OCI-LY7 (cell line): Measurements from ENCODE around the gene FGF18. TPM values are rescaled to one million over a fixed set of nuclear protein-coding genes. Genes with fewer than 3 reads are reported as not detected.

ENCODE experiments used
- Bru-seq: library from RNA; stranded (reverse); fragments of 400-500 nt; gene quantifications from one replicate; lab custom pipeline; 2021; lab: Mats Ljungman, UMichigan
- BruChase-seq, 2 experiments: library from RNA; stranded (reverse); fragments of 400-500 nt; gene quantifications; one replicate each; lab custom pipeline; 2021; lab: Mats Ljungman, UMichigan
- BruUV-seq: library from RNA; stranded (reverse); fragments of 400-500 nt; replicated peaks from 2 replicates; lab custom pipeline; 2021; lab: Mats Ljungman, UMichigan
- CTCF ChIA-PET: fragments of 300-600 bp; sonication (Branson Sonifier 250); formaldehyde crosslinking; loops from one replicate; lab custom pipeline; 2022; ENCODE audit warnings: antibody characterized with exemption; ENCODE audit not compliant: unreplicated experiment; lab: Charles Lee
- POLR2A ChIA-PET: fragments of 300-600 bp; sonication (Branson Sonifier 250); formaldehyde crosslinking; loops from one replicate; lab custom pipeline; 2022; ENCODE audit warnings: antibody characterized with exemption; lab: Charles Lee
- DNase-seq: peaks from one replicate; pipeline ENCODE4 v3.0.0-alpha.2; 2015; ENCODE audit warnings: low spot score
- H2AFZ ChIP-seq: fragments of 200-600 bp; sonication (generic), shearing (Covaris generic); 2 replicates; pipeline ENCODE4 v1.6.1; 2014; ENCODE audit warnings: mild to moderate bottlenecking, antibody characterized with exemption, low read length, moderate library complexity
- H3K27ac ChIP-seq: fragments of 200-600 bp; sonication (generic); 2 replicates; pipeline ENCODE4 v1.5.1; 2014; ENCODE audit warnings: mixed run types, low read depth, mild to moderate bottlenecking, moderate library complexity, low read length, inconsistent platforms; ENCODE audit not compliant: poor library complexity, severe bottlenecking
- H3K36me3 ChIP-seq: fragments of 200-600 bp; sonication (generic); 2 replicates; pipeline ENCODE4 v1.6.1; 2014; ENCODE audit warnings: mild to moderate bottlenecking, antibody characterized with exemption, low read length, moderate library complexity, mixed read lengths; ENCODE audit not compliant: insufficient read depth
- H3K4me1 ChIP-seq: fragments of 200-600 bp; sonication (generic); 2 replicates; pipeline ENCODE4 v1.5.1; 2014; ENCODE audit warnings: mild to moderate bottlenecking, low read length; ENCODE audit not compliant: insufficient read depth, poor library complexity, severe bottlenecking
- H3K4me2 ChIP-seq: fragments of 200-600 bp; sonication (generic); 2 replicates; pipeline ENCODE4 v1.6.1; 2014; ENCODE audit warnings: mild to moderate bottlenecking, low read length
- H3K4me3 ChIP-seq: fragments of 200-600 bp; sonication (generic); 2 replicates; pipeline ENCODE4 v1.5.1; 2014; ENCODE audit warnings: mild to moderate bottlenecking, low read depth, low read length; ENCODE audit not compliant: poor library complexity, severe bottlenecking
- H3K79me2 ChIP-seq: fragments of 200-600 bp; sonication (generic); 2 replicates; pipeline ENCODE4 v1.6.1; 2016; ENCODE audit warnings: low read depth, mild to moderate bottlenecking, low read length, moderate library complexity, mixed read lengths; ENCODE audit not compliant: insufficient read depth
- H3K9me2 ChIP-seq: fragments of 200-600 bp; sonication (generic); 2 replicates; pipeline ENCODE4 v1.6.1; 2016; ENCODE audit warnings: mild to moderate bottlenecking, low read length, mixed read lengths; ENCODE audit not compliant: insufficient read depth
- H3K9me3 ChIP-seq: fragments of 200-600 bp; sonication (generic); 2 replicates; pipeline ENCODE4 v1.6.1; 2014; ENCODE audit warnings: mild to moderate bottlenecking, mixed run types, low read length, mixed read lengths
- H4K20me1 ChIP-seq: fragments of 200-600 bp; sonication (generic); 2 replicates; pipeline ENCODE4 v1.6.1; 2014; ENCODE audit warnings: mild to moderate bottlenecking, antibody characterized with exemption, low read length, moderate library complexity, mixed read lengths; ENCODE audit not compliant: insufficient read depth
- CTCF ChIP-seq: fragments of 200-600 bp; sonication (generic); conservative IDR thresholded peaks from 2 replicates; pipeline ENCODE4 v1.5.1; 2014; ENCODE audit warnings: mild to moderate bottlenecking, antibody characterized with exemption, low read length, moderate library complexity, mixed read lengths
- EZH2phosphoT487 ChIP-seq: fragments of 200-600 bp; sonication (generic); IDR thresholded peaks from 2 replicates; pipeline ENCODE4 v1.6.1; 2018; ENCODE audit warnings: low read depth, borderline replicate concordance, mild to moderate bottlenecking, mixed run types, antibody characterized with exemption, low read length, moderate library complexity, mixed read lengths
- intact Hi-C: fragments of 100-400 bp; cut with micrococcal nuclease; formaldehyde crosslinking; loops from one replicate; pipeline ENCODE4 v1.10.0; 2022; ENCODE audit not compliant: unreplicated experiment
- long read RNA-seq: library from polyadenylated mRNA; stranded (forward); transcript quantifications from one replicate; pipeline ENCODE4 v2.0.0, GENCODE V29; 2022
- total RNA-seq, 2 experiments: library from RNA; depleted of rRNA in 1 of 2; stranded (reverse); fragments of >200 nt in 1 of 2; shearing (Covaris generic) in 1 of 2; gene quantifications; 2 replicates each; pipeline ENCODE4 v1.2.3, GENCODE V29; 2014 to 2022

The FGF18 gene
- total RNA-seq (2014; rRNA removed; shearing (Covaris generic)): 0.16 TPM in 1 of 2 replicates, not detected in the other
- total RNA-seq (2022): not detected in 2 replicates
- Bru-seq, nascent RNA: percentile 18 among the genes with signal in this experiment
- percentile 18 among the genes with signal in this experiment for BruChase-seq, experiment 1, labeled RNA remaining after a 6-hour chase
- BruChase-seq, experiment 2, labeled RNA remaining after a 2-hour chase: percentile 24 among the genes with signal in this experiment
- long read RNA-seq: 0 reads

- BruUV-seq: no TSS peak
- 0 out of 2 replicates have a peak, but pooled peaks cover 2% of the 10 kb centered on the region for H3K36me3 ChIP-seq
- peak within 1 kb of the TSS; percentile 66 for H3K4me2 ChIP-seq
- no peak for TF ChIP-seq EZH2phosphoT487
- peak; percentile 21; the same call in 1 of the 2 replicates for TF ChIP-seq CTCF
- peak; percentile 49 for DNase-seq
- no peaks in the 10 kb centered on the region for H3K9me2 ChIP-seq
- intact Hi-C loops: loop anchor here (1.0 to 5.0 kb wide), 4 partner anchors 65 to 623 kb away; no protein-coding TSS in a partner anchor
- no peak within 1 kb of the TSS for H2AFZ ChIP-seq
- H3K4me3 ChIP-seq: peak within 1 kb of the TSS; percentile 5
- no peaks in the 10 kb centered on the region for H3K9me3 ChIP-seq
- ChIA-PET CTCF (interaction anchor here (0.7 kb wide), 1 partner anchor 139 kb away, joined by 3 read pairs; no protein-coding TSS in a partner anchor), POLR2A (interaction anchor here (0.7 kb wide), 1 partner anchor 10 kb away, joined by 4 read pairs; no protein-coding TSS in a partner anchor)
- H4K20me1 ChIP-seq: peaks cover 8% of the 10 kb centered on the region; the same call in 1 of the 2 replicates
- H3K27ac ChIP-seq: no peak within 1 kb of the TSS
- H3K79me2 ChIP-seq: no peaks in the 10 kb centered on the region
- peaks cover 6% of the 10 kb centered on the region for H3K4me1 ChIP-seq
Measured at GRCh38 chr5:171418982-171419687, at the start of gene FGF18. TSS of gene FGF18 (plus strand) at chr5:171419647. CDS start at chr5:171420200, 553 bp downstream.

GRCh38 chr5:171369898-171370297 is 49.5 kb upstream of the FGF18 start:
- Histone ChIP-seq H3K27ac (no peak overlapping the region), H4K20me1 (no peaks in the 10 kb centered on the region), H3K36me3 (no peaks in the 10 kb centered on the region), H3K79me2 (no peaks in the 10 kb centered on the region), H3K4me3 (no peak overlapping the region), H3K9me2 (no peaks in the 10 kb centered on the region), H3K4me2 (no peak overlapping the region), H3K9me3 (no peaks in the 10 kb centered on the region), H2AFZ (no peak overlapping the region), H3K4me1 (no peaks in the 10 kb centered on the region)
- intact Hi-C loops: no loop called here
- TF ChIP-seq EZH2phosphoT487 (no peak), CTCF (no peak)
- BruUV-seq: no TSS peak
- POLR2A ChIA-PET: no interaction called here
- no peak for DNase-seq
- CTCF ChIA-PET: no interaction called here
